ENCODE results near the gene NBPF3.

DNA sequence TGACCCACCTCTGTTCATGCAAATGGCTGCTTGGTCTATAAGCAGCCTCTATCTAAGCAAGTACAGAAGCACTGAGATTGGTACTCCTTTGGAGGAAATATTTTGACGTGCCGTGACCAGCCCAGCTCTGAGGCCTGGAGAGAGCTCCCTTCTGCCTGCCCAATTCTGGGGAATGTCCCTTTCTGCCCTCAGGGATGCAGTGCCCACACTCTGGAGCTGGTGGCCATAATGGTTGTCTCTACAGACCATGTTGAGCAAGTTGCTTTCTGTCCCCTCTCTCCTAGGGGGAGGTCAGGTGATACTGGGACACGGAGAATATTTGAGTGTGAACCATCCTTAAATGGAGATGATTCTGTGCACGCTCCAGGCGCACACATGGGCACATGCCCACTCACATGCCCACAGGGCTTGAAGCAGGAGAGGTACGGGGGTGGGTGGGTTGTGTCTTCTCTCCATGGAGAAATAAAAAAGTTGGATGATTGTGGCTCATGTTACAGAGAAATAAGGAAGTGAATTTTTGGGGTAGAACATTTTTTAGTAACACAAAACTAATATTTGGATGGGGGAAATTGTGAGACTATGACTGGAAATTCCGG, 55.4 kb downstream of the NBPF3 start:
- TF ChIP-seq, protein P1, sequence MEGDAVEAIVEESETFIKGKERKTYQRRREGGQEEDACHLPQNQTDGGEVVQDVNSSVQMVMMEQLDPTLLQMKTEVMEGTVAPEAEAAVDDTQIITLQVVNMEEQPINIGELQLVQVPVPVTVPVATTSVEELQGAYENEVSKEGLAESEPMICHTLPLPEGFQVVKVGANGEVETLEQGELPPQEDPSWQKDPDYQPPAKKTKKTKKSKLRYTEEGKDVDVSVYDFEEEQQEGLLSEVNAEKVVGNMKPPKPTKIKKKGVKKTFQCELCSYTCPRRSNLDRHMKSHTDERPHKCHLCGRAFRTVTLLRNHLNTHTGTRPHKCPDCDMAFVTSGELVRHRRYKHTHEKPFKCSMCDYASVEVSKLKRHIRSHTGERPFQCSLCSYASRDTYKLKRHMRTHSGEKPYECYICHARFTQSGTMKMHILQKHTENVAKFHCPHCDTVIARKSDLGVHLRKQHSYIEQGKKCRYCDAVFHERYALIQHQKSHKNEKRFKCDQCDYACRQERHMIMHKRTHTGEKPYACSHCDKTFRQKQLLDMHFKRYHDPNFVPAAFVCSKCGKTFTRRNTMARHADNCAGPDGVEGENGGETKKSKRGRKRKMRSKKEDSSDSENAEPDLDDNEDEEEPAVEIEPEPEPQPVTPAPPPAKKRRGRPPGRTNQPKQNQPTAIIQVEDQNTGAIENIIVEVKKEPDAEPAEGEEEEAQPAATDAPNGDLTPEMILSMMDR (IDR thresholded peaks at IDR 0.05), result no peak
- TF ChIP-seq POLR2A (IDR thresholded peaks at IDR 0.05), result no peak
